Body of pancreas (tissue), 4 donors: ENCODE results near the gene DARS1.

Source experiments
- CTCF ChIP-seq, 7 experiments: fragments of 450-650 bp in 4 of 7; fragments of 200-600 bp in 3 of 7; sonication (generic) in 3 of 7; IDR thresholded peaks; one replicate each; pipeline ENCODE4 v1.5.1; 2016 to 2019; ENCODE audit warnings: antibody characterized with exemption in 7 of 7
- POLR2A ChIP-seq, 3 donors: fragments of 450-650 bp; IDR thresholded peaks; one replicate each; pipeline ENCODE4 v1.6.1; 2016; ENCODE audit warnings: antibody characterized with exemption in 3 of 3, mild to moderate bottlenecking in 2 of 3

- TF ChIP-seq POLR2A (IDR thresholded peaks at IDR 0.05) = no peak
- TF ChIP-seq CTCF (IDR thresholded peaks at IDR 0.05) = no peak
Measured at GRCh38 chr2:135942936-135943688, 42.3 kb downstream of the DARS1 start.
